ENCODE data around the gene AMIGO3.
"Not testable (repeated sequence)": the region's sequence is repeated elsewhere in the genome, so short reads cannot be mapped to it uniquely, and the experiment has no call there.

The AMIGO3 gene

DNA sequence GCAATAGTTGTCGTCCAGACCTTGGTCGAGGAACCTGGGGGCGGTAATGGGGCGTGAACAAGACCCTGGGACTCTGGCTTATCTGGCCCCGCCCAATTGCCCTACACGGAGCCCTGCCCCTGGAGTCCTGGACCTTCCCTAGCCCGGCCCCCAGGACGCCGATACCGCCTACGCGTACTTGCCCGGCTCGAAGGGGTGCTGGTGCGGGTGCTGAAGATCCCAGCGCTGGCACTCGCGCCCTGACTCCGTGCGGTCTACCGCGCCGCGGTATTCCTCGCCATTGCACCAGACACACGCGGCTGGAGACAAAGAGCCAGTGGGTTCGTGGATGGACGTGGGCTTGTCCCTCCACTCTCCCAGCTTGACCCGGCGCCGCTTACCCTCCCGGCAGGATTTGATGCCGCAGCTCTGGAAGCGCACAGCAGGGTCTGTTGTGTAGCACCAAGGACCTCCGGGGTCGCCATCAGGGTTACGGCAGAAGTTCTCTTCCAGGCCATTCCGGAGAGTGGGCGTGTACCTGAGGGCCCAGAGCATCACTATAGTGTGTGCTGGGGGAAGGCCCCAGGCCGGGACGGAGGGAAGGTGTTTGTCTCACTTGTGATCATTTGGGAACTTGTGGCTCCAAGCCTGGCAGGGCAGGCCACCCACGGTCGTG is 32.6 kb downstream of the AMIGO3 start:
- DNase-seq: not testable (repeated sequence)

DNA sequence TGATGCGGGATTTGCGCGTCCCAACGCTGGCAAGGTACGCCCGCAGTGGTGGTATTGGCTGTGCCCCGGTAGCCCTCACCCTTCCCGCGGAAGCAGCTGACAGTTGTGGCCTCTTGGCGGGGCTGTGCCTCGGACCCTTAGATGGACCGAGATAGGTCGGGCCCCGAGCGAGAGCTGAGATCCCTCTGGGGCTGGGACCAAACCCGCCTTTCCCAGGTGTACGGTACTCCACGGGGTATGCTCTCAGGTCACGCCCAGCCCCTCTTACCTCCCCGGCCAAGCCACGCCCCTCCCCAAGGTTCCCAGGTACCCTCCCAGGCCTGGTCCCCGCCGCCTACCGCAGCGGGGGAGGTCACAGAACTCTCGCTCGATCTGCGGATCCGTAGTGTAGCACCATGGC is 33.1 kb downstream of the AMIGO3 start:
- DNase-seq: not testable (repeated sequence)

- DNase-seq: not testable (repeated sequence)
Observed at GRCh38 chr3:49685846-49686245, 33.6 kb downstream of the AMIGO3 start.

DNA sequence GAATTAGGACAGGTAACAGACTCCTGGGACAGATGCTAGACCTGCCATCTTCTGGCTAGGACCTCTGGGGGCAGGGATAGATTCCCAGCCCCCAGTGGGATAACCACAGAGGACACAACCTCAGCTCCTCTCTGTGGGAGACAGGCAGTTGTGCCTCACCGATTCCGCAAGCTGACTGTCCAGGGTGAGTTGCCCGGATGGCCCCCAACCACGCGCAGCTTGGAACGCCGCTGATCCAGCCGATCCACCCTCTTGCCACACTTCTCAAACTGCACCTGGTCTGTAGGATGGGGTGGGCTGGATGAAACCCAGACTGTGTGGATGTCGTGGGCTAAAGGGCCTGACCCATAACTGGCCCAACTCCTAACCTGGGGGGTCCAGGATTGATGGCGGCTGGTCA is 34.4 kb downstream of the AMIGO3 start:
- not testable (repeated sequence) for DNase-seq

DNA sequence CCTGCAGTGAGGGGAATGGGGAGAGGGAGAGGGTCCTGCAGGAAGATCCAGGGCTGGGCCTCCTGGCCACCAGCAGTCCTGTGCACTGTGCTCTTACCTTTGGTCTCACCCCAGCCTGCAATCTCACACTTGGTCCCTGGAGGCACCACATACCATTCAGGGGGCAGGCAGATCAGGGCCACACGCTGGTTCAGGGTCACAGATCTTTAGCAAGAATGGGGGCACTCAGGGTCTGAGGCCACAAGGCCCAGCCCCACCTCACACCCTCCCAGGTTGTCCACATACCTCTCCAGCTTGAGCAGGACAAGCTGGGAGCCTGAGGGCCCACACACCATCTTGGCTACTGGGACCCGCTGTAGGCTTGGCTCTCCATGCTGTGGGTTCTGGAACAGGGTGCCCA is 35.0 kb downstream of the AMIGO3 start:
- not testable (repeated sequence) for DNase-seq

DNA sequence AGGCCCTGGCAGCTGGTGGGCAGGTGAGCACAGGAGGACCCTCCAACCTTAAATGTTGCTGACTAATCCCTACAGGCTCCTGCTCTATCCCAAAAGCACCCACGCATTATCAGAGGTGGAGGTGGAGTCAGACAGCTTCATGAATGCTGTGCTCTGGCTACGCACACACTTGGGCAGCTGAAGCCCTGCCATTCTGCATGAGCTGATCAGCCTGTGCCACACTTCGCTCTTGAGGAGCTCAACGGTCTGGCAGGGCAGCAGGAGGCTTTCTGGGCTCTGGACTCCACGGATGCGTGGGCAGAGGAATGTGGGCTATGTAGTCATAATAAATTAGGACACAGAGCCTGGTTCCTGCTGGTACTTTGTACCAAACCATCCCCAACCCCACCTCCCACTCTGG is 36.3 kb downstream of the AMIGO3 start:
- DNase-seq: no peak

DNA sequence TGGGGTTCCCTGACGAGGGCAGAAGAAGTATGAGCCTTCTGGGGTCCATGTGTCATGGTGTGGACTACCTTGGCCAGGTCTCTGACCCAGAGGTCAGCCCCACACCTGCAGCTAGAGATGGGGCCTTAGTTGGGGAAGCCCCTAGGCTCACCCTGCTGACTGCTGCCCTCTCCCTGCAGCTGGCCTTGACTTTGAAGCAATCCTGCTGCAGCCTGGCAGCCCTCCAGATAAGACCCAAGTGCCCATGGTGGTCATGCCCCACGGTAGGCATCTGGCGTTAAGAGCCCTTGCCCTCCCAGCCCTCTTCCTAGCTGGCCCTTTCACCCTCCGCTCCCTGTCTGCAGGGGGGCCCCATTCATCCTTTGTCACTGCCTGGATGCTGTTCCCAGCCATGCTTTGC is 37.9 kb downstream of the AMIGO3 start:
- no peak for DNase-seq

DNA sequence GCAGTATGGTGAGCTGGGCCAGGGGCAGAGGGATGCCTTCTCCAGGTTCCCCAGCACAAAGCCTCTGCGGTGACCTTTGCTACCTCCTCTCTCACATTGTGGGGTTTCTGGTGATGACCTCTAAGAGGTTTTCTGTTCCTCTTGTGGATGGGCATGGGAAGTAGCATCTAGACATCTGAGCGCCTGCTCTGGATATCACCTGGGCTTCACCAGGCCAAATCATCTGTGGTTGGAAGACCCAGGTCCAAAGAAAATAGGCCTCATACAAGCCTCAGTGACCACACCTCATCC is 38.3 kb downstream of the AMIGO3 start:
- no peak for DNase-seq

GRCh38 chr3:49680493-49681231 is 38.8 kb downstream of the AMIGO3 start:
- DNase-seq: no peak

- no peak for DNase-seq
Observed at GRCh38 chr3:49675912-49676311, 43.6 kb downstream of the AMIGO3 start.

DNA sequence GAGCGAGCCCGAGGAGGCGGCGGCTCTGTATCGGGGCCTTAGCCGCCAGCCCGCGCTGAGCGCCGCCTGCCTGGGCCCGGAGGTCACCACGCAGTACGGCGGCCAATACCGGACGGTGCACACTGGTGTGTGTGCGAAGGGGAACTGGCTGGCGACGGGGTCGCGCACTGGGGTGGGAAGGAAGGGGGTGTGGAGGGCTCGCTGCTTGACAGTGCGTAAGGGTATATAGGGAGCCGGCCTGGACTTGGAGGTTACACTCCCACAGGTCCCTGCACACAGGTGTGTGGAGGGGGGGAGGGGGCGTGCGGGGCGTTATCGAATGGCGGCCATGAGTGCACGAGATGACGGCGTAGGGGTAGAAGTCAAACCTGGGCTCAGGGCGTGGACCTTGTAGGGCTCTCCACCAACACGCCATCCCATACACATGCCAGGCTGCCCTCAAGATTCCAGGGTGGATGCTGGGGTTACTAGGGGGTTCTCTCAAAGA is 44.9 kb downstream of the AMIGO3 start:
- no peak for DNase-seq

- DNase-seq: no peak
Observed at GRCh38 chr3:49673715-49674496, 45.6 kb downstream of the AMIGO3 start, which contains the start of gene APEH. APEH (plus strand) TSS chr3:49674351; CDS start chr3:49674402, 51 bp downstream.

- no peak for DNase-seq
Observed at GRCh38 chr3:49673121-49673714, 46.3 kb downstream of the AMIGO3 start.

DNA sequence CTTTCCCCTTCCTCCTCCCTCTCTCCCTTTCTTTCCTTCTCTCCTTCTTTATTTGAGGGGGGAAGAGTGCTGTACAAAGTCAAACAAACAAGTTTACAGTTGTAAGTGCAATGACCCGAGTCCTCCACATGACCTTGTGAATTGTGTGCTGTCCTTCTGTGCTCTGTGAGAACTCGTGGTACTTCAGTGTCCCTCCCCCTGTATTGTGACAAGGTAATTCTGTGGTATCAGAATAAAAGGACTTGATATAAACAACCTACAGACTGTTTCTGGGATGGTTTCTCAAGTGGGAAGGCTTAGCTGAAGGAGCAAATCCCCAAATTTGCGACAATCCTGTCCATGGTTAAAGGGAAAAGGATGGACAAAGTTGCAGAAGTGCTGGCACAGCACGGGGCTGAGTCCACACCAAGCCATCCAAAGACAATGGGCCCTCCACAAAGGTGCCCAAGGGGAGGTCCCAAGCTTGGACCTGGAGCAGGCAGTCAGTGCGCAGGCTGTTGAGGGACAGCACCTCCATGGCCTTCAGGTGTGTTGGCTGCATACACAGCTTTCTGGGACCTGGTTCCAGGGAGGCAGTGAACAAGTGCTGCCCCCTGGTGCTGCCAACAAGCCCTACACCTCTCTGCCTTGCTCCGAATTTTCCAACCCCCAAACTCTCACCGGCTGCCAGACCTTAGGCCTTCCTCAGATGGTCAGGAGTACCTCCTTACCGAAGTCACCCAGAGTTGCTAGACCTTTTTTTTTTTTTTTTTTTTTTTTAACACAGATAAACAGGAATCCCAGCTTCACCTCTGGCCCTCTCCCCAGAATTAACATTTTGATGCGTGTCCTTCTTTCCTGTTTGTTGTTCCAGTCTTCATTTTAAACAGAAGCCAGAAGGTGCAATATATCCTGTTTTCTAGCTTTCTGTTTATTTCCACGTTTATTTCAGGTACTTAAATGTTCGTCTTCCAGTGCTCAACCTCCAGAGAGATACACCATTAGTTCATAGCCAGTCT is 47.9 kb downstream of the AMIGO3 start:
- DNase-seq: no peak

GRCh38 chr3:49670940-49671290 is 48.6 kb downstream of the AMIGO3 start:
- DNase-seq: no peak

DNA sequence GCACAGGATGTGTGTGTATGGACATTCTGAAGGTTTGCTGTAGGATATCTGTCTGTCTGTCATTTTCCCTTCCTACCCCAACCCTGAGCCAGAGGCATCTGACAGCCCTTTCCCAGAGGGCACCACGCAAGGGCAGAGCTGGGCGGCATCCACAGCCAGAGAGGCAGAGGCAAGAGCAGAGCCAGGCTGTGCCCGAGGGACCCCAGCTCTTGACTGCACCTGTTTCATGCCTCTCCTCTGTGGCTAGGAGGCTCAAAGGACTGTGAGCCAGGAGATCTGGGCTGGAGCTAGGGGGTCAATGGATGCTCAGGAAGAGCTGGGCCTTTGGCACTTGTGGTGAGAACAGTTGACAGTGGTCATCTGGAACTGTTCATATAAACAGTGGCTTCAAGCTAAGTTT is 50.1 kb downstream of the AMIGO3 start:
- no peak for DNase-seq

GRCh38 chr3:49668861-49669260 is 50.6 kb downstream of the AMIGO3 start:
- DNase-seq: no peak

- no peak for DNase-seq
Observed at GRCh38 chr3:49668414-49668797, 51.1 kb downstream of the AMIGO3 start.

DNA sequence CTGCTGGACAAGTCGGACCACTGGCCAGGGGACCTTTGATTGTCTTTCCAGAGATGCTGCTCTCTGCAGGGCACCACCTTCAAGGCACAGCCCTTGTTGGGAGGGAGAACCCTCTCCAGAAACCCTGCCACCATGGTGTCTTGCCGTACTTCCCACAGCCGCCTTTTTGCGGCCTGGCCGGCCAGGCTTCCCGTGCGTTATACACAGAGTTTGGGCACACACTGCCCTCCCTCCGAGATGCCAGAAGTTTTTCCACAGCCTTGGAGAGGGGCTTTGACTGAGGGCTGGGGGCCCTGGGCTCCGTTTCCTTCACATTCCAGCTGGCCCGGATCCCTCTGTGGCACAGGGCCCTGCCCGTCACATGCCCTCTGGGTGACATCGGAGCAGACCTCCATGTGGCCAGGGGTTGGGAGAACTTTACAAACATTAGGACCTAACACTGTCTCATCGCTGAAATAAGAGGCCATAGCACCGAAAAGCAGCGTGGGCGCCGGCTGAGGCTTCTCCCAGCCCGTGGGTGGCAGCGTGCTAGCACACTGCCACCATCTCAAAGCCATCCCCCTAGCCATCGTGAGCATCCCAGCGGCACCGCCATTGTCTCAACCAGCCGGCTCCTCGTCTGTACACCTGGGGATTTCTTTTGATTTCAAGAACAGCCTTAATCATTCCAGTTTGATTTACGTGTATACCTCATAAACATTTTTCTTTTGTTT is 51.6 kb downstream of the AMIGO3 start:
- no peak for DNase-seq
